SK-N-SH treated with all-trans-retinoic acid at 6 μM for 48 hours (cell line): ENCODE data around the gene ASTN2.
A peak's percentile ranks its signal among the peaks of the same experiment; 100 is the strongest.

Source experiments
- ATAC-seq: fragments of 200-7000 bp; cut with Tn5 transposase; 3 replicates; pipeline ENCODE4 v1.9.1; 2020; ENCODE audit warnings: mild to moderate bottlenecking, moderate library complexity
- ARNTL ChIP-seq: fragments of 450-650 bp; formaldehyde crosslinking; IDR thresholded peaks from 2 replicates; pipeline ENCODE4 v1.5.0; 2020; ENCODE audit warnings: low read depth, mild to moderate bottlenecking, moderate library complexity, borderline replicate concordance
- BACH2 ChIP-seq: fragments of 250-450 bp; sonication (Bioruptor Pico); IDR thresholded peaks from 2 replicates; pipeline ENCODE4 v1.9.0; 2021; ENCODE audit warnings: mild to moderate bottlenecking, borderline replicate concordance
- CSDC2 ChIP-seq: fragments of 250-450 bp; sonication (Bioruptor Pico); IDR thresholded peaks from 2 replicates; pipeline ENCODE4 v1.5.0; 2020; ENCODE audit warnings: mild to moderate bottlenecking, moderate library complexity
- ESRRG ChIP-seq: fragments of 250-450 bp; sonication (Bioruptor Pico); IDR thresholded peaks from 2 replicates; pipeline ENCODE4 v1.6.1; 2021; ENCODE audit warnings: mild to moderate bottlenecking
- ISL1 ChIP-seq: fragments of 250-450 bp; sonication (Bioruptor Pico); IDR thresholded peaks from 2 replicates; pipeline ENCODE4 v2.1.2; 2022; ENCODE audit warnings: mild to moderate bottlenecking, moderate library complexity
- OSR1 ChIP-seq: fragments of 250-450 bp; sonication (Bioruptor Pico); IDR thresholded peaks from 2 replicates; pipeline ENCODE4 v1.8.0; 2022; ENCODE audit warnings: moderate library complexity, mild to moderate bottlenecking, inconsistent platforms
- PPARA ChIP-seq: fragments of 250-450 bp; sonication (Bioruptor Pico); IDR thresholded peaks from 2 replicates; pipeline ENCODE4 v1.5.0; 2020; ENCODE audit warnings: mild to moderate bottlenecking, borderline replicate concordance
- RARB ChIP-seq: fragments of 250-450 bp; sonication (Bioruptor Pico); IDR thresholded peaks from 2 replicates; pipeline ENCODE4 v1.8.0; 2021; ENCODE audit warnings: mild to moderate bottlenecking, moderate library complexity
- SNAI2 ChIP-seq: fragments of 250-450 bp; sonication (Bioruptor Pico); IDR thresholded peaks from 2 replicates; pipeline ENCODE4 v1.5.0; 2020; ENCODE audit warnings: mild to moderate bottlenecking, moderate library complexity
- TCF4 ChIP-seq: fragments of 250-450 bp; sonication (Bioruptor Pico); IDR thresholded peaks from 2 replicates; pipeline ENCODE4 v1.8.0; 2021; ENCODE audit warnings: mild to moderate bottlenecking, moderate library complexity, borderline replicate concordance
- TOX ChIP-seq: fragments of 250-450 bp; sonication (Bioruptor Pico); IDR thresholded peaks from 2 replicates; pipeline ENCODE4 v1.8.0; 2021; ENCODE audit warnings: mild to moderate bottlenecking, moderate library complexity, borderline replicate concordance
- ZC3H10 ChIP-seq: fragments of 250-450 bp; sonication (Bioruptor Pico); IDR thresholded peaks from 2 replicates; pipeline ENCODE4 v1.5.1; 2021; ENCODE audit warnings: mild to moderate bottlenecking, moderate library complexity
- ZFP3 ChIP-seq: fragments of 250-450 bp; sonication (Bioruptor Pico); IDR thresholded peaks from 2 replicates; pipeline ENCODE4 v1.5.0; 2020; ENCODE audit warnings: mild to moderate bottlenecking, moderate library complexity
- ZFP30 ChIP-seq: fragments of 450-650 bp; formaldehyde crosslinking; IDR thresholded peaks from 2 replicates; pipeline ENCODE4 v1.5.0; 2022; ENCODE audit warnings: mild to moderate bottlenecking, moderate library complexity
- ZNF565 ChIP-seq: fragments of 450-650 bp; formaldehyde crosslinking; conservative IDR thresholded peaks from 2 replicates; pipeline ENCODE4 v1.5.0; 2020; ENCODE audit warnings: low read depth, mild to moderate bottlenecking, moderate library complexity
- ZNF70 ChIP-seq: fragments of 450-650 bp; formaldehyde crosslinking; IDR thresholded peaks from 2 replicates; pipeline ENCODE4 v1.5.0; 2020; ENCODE audit warnings: mild to moderate bottlenecking, moderate library complexity
- ZNF8 ChIP-seq: fragments of 450-650 bp; formaldehyde crosslinking; IDR thresholded peaks from 2 replicates; pipeline ENCODE4 v1.5.0; 2020; ENCODE audit warnings: mild to moderate bottlenecking, moderate library complexity
- TF ChIP-seq, protein P1 (sequence below): fragments of 250-450 bp; sonication (Bioruptor Pico); IDR thresholded peaks from 2 replicates; pipeline ENCODE4 v1.5.1; 2020; ENCODE audit warnings: low read depth, mild to moderate bottlenecking, moderate library complexity
- TF ChIP-seq, protein P2 (sequence below): fragments of 250-450 bp; sonication (Bioruptor Pico); IDR thresholded peaks from 2 replicates; pipeline ENCODE4 v1.8.0; 2021; ENCODE audit warnings: low read depth, mild to moderate bottlenecking, moderate library complexity, borderline replicate concordance
- TF ChIP-seq, protein P3 (sequence below): fragments of 250-450 bp; sonication (Bioruptor Pico); IDR thresholded peaks from 2 replicates; pipeline ENCODE4 v1.8.0; 2020; ENCODE audit warnings: mild to moderate bottlenecking, moderate library complexity, borderline replicate concordance
- TF ChIP-seq, protein P4 (sequence below): fragments of 250-450 bp; sonication (Bioruptor Pico); IDR thresholded peaks from 2 replicates; pipeline ENCODE4 v1.5.0; 2020; ENCODE audit warnings: mild to moderate bottlenecking, moderate library complexity

Gene ASTN2

DNA sequence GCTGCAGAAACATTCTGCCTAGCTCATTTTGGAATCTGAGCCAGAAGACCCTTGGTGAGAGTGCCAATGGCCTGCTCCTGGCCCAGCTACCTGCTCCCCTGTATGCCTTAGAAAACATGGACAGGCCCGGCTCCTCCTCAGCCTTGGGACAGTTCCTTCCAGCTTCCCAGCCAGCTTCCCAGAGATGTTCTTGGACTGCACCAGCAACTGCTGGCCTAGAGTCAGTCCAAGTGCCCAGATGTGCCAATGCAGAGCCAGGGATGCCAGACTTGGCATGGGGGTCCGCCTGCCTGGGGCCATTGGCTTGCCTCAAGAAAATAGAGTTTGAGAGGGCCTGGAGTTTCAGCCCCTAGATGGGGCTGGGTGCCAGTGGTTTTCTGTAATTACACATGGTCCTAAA lies 870.0 kb downstream of the ASTN2 start:
- no peak for ATAC-seq
- TF ChIP-seq CSDC2 (CRISPR knock-in tag) (no peak), ZNF8 (no peak), TCF4 (no peak), ISL1 (CRISPR knock-in tag) (no peak), ZFP30 (CRISPR knock-in tag) (no peak)
- TF ChIP-seq, protein P1, sequence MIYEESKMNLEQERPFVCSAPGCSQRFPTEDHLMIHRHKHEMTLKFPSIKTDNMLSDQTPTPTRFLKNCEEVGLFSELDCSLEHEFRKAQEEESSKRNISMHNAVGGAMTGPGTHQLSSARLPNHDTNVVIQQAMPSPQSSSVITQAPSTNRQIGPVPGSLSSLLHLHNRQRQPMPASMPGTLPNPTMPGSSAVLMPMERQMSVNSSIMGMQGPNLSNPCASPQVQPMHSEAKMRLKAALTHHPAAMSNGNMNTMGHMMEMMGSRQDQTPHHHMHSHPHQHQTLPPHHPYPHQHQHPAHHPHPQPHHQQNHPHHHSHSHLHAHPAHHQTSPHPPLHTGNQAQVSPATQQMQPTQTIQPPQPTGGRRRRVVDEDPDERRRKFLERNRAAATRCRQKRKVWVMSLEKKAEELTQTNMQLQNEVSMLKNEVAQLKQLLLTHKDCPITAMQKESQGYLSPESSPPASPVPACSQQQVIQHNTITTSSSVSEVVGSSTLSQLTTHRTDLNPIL (CRISPR knock-in tag) = no peak

DNA sequence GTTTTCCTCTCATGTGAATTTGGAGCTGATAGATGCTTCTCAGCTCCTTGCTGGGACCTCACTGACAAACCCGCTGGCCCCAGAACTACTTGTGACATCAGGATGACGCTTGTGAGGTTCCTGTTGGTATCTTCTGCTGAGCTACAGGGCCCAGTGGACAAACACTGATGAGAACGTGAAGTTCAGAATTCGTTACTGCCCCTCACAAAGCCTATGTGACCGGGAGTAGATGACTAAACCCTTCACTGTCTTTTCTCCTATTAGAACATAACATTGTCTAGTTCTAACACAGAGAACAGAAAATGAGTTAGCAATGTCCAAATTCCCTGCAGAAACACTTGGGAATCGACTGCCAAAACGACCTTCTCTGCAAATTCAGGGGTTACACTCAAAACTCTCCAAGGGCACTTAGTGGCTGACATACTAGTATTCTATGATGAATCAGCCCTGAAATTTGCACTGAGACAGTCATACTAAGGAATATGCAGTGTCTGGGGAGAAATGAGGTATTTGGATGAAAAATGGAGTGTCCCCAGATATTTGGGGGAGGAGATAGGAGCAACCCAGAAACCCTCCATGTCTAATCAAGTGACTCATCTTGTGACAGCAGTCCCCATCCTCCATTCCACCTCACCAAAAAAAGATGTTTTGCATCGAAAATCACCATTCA lies 871.0 kb downstream of the ASTN2 start:
- peak; percentile 76; the same call in 2 of the 3 replicates for ATAC-seq
- TF ChIP-seq ZNF565 (CRISPR knock-in tag) = no peak
- TF ChIP-seq SNAI2 = no peak
- TF ChIP-seq TCF4 = no peak
- no peak for TF ChIP-seq TOX
- TF ChIP-seq, protein P1 (CRISPR knock-in tag) = no peak
- no peak for TF ChIP-seq ARNTL (CRISPR knock-in tag)
- TF ChIP-seq, all 23 proteins: peak for 0

DNA sequence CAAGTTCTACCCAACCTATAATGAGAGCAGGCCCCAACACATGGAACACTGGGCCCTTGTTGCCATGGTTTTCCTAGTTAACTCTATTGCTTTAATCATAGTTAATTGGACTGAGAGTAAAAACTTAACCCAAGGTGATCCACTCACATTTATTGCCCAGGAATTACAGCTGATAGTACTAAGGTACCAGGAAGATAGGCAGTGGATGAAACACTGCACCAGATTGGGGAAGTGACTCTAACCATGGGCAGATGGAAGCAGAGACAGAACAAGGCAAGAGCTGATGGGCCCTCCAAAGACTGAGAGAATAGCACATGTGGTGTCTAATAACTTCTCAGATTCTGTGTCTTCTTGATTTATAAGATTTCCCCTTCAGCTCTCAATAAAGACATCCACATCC lies 873.5 kb downstream of the ASTN2 start:
- ATAC-seq = no peak
- TF ChIP-seq ESRRG (CRISPR knock-in tag) = no peak
- TF ChIP-seq, protein P2, sequence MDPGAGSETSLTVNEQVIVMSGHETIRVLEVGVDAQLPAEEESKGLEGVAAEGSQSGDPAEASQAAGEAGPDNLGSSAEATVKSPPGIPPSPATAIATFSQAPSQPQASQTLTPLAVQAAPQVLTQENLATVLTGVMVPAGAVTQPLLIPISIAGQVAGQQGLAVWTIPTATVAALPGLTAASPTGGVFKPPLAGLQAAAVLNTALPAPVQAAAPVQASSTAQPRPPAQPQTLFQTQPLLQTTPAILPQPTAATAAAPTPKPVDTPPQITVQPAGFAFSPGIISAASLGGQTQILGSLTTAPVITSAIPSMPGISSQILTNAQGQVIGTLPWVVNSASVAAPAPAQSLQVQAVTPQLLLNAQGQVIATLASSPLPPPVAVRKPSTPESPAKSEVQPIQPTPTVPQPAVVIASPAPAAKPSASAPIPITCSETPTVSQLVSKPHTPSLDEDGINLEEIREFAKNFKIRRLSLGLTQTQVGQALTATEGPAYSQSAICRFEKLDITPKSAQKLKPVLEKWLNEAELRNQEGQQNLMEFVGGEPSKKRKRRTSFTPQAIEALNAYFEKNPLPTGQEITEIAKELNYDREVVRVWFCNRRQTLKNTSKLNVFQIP (CRISPR knock-in tag) = no peak
- TF ChIP-seq BACH2 = no peak
- no peak for TF ChIP-seq ARNTL (CRISPR knock-in tag)
- TF ChIP-seq, protein P1 (CRISPR knock-in tag) = no peak
- TF ChIP-seq, protein P3, sequence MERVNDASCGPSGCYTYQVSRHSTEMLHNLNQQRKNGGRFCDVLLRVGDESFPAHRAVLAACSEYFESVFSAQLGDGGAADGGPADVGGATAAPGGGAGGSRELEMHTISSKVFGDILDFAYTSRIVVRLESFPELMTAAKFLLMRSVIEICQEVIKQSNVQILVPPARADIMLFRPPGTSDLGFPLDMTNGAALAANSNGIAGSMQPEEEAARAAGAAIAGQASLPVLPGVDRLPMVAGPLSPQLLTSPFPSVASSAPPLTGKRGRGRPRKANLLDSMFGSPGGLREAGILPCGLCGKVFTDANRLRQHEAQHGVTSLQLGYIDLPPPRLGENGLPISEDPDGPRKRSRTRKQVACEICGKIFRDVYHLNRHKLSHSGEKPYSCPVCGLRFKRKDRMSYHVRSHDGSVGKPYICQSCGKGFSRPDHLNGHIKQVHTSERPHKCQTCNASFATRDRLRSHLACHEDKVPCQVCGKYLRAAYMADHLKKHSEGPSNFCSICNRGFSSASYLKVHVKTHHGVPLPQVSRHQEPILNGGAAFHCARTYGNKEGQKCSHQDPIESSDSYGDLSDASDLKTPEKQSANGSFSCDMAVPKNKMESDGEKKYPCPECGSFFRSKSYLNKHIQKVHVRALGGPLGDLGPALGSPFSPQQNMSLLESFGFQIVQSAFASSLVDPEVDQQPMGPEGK (CRISPR knock-in tag) = no peak
- no peak for TF ChIP-seq ZNF70 (CRISPR knock-in tag)
- TF ChIP-seq ISL1 (CRISPR knock-in tag) = no peak
- TF ChIP-seq RARB (CRISPR knock-in tag) = no peak
- no peak for TF ChIP-seq ZFP3 (CRISPR knock-in tag)
- TF ChIP-seq ZFP30 (CRISPR knock-in tag) = no peak
- TF ChIP-seq, all 23 proteins: peak for 0

DNA sequence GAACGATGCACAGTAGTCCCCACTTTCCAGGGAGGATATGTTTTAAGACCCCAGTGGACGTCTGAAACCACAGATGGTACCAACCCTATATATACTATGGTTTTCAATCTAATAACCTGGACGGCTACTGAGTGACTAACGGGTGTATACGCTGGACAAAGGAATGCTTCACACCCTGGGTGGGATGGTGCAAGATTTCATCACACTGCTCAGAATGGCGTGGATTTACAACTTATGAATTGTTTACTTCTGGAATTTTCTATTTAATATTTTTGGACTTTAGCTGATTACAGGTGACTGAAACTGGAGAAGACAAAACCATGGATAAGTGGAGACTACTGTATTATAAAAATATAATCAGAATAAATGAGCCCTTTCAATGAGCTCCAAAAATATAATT lies 875.3 kb downstream of the ASTN2 start:
- TF ChIP-seq TOX = no peak
- ATAC-seq = no peak

DNA sequence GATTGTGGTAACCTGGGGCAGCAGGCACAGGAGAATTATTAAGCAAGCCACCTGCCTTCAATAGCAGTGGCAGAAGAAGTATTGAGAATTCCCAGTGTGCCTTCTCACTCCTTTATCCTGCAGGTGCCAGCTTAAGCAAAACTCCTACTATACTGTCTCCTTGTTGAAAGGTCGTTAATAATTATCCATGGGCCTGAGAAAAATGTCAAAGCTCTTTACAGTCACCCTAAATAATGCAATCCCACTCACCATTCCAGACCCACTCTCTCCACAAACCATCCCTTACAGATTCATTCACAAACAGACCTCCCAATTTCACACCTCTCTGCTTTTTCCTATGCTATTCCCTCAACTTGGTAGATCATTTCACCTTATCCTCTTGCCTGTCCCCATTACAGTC lies 889.2 kb downstream of the ASTN2 start:
- ATAC-seq = no peak
- TF ChIP-seq ZNF565 (CRISPR knock-in tag) (no peak), OSR1 (CRISPR knock-in tag) (no peak), PPARA (CRISPR knock-in tag) (no peak), ZNF70 (CRISPR knock-in tag) (no peak), ZFP30 (CRISPR knock-in tag) (no peak), SNAI2 (no peak), ZNF8 (no peak), ZFP3 (CRISPR knock-in tag) (no peak), CSDC2 (CRISPR knock-in tag) (no peak), ZC3H10 (CRISPR knock-in tag) (no peak), ARNTL (CRISPR knock-in tag) (no peak), RARB (CRISPR knock-in tag) (no peak), BACH2 (no peak), ESRRG (CRISPR knock-in tag) (no peak)
- TF ChIP-seq, protein P3 (CRISPR knock-in tag) = no peak
- TF ChIP-seq, protein P4, sequence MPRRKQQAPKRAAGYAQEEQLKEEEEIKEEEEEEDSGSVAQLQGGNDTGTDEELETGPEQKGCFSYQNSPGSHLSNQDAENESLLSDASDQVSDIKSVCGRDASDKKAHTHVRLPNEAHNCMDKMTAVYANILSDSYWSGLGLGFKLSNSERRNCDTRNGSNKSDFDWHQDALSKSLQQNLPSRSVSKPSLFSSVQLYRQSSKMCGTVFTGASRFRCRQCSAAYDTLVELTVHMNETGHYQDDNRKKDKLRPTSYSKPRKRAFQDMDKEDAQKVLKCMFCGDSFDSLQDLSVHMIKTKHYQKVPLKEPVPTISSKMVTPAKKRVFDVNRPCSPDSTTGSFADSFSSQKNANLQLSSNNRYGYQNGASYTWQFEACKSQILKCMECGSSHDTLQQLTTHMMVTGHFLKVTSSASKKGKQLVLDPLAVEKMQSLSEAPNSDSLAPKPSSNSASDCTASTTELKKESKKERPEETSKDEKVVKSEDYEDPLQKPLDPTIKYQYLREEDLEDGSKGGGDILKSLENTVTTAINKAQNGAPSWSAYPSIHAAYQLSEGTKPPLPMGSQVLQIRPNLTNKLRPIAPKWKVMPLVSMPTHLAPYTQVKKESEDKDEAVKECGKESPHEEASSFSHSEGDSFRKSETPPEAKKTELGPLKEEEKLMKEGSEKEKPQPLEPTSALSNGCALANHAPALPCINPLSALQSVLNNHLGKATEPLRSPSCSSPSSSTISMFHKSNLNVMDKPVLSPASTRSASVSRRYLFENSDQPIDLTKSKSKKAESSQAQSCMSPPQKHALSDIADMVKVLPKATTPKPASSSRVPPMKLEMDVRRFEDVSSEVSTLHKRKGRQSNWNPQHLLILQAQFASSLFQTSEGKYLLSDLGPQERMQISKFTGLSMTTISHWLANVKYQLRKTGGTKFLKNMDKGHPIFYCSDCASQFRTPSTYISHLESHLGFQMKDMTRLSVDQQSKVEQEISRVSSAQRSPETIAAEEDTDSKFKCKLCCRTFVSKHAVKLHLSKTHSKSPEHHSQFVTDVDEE (CRISPR knock-in tag) = no peak
